HFF-Myc (cell line): Measurements from ENCODE around the gene GASK1B.

Source experiments
- DNase-seq: peaks from one replicate; pipeline ENCODE4 v3.0.0-alpha.2; 2011; ENCODE audit warnings: low read depth; ENCODE audit errors: extremely low read depth
- H3K4me3 ChIP-seq: replicated peaks from 2 replicates; pipeline ENCODE4 v1.5.1; 2011; ENCODE audit warnings: low read depth, mild to moderate bottlenecking, control low read depth, low read length
- CTCF ChIP-seq: IDR thresholded peaks from 2 replicates; pipeline ENCODE4 v1.5.1; 2012; ENCODE audit warnings: mild to moderate bottlenecking, low read depth, low read length, control low read depth; ENCODE audit errors: missing control alignments

The GASK1B gene

GRCh38 chr4:158172261-158173258 lies at the start of gene GASK1B:
GASK1B (minus strand) TSS chr4:158173025; CDS start chr4:158171375, 1,650 bp downstream.
- H3K4me3 ChIP-seq, result peak within 1 kb of the TSS; percentile 47
- DNase-seq, result peak; percentile 51

DNA sequence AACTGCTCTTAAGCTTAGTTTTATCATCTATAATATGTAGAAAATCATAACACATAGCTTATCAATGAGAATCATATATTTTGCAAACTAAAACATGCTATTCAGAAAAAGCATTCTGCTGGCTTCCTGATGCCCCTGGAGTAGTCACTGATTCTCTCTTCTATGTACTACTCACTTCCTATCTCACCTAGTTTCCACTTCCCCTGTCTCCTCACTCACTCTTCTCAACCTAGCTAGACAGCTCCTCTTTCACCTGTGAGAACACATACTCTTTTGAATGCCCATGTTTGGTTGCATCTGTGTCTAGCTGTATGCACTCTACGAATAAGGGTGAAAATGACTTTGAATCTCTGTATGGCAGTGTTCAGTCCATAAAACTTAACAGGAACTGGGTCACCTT lies 46.8 kb upstream of the GASK1B start:
- H3K4me3 ChIP-seq, result no peak overlapping the region
- no peak for DNase-seq
- no peak for TF ChIP-seq CTCF

More at GRCh38 chr4:158172261-158173258, at the start of gene GASK1B:
- peak; percentile 63 for TF ChIP-seq CTCF

DNA sequence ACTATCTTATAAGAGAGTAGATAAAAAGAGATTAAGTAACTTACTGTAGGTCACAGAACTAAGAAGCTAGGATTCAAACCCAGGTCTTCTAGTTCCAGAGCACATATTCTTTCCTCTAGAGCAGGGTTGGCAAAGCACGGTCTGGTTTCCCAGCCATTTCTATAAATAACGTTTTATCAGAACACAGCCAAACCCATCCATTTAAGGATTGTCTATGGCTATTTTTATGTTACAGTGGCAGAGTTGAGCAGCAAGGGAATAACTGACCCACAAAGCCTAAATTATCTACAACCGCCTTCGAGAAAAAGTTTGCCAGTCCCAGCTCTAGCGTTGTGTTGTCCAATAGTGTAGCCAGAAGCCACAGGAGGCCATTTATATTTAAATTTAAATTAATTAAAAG lies 44.9 kb upstream of the GASK1B start:
- no peak for DNase-seq
- TF ChIP-seq CTCF, result no peak
- H3K4me3 ChIP-seq, result no peak overlapping the region

DNA sequence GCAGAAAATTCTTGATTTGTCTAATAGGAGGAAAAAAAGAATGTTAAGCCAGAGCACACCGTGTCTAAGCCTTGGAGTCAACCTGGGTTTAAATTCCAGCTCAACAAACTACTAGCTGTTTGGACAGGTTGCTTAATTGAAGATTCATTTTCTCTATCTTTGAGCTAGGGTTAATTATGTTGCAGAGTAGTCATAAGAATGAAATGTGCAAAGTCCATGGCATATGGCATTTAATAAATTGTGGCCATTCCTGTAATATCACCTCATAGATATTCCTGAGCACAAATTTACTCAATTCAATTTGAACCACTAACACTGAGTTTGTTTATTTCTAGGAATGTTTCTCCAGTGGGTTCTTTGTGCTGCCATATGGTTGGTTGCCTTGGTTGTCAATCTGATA lies 42.0 kb upstream of the GASK1B start:
- no peak for TF ChIP-seq CTCF
- no peak overlapping the region for H3K4me3 ChIP-seq
- DNase-seq, result no peak

- TF ChIP-seq CTCF, result no peak
- no peak for DNase-seq
- H3K4me3 ChIP-seq, result no peak overlapping the region
These were observed 40.6 kb upstream of the GASK1B start for GRCh38 chr4:158213466-158213865.

- H3K4me3 ChIP-seq, result peak overlapping the region; percentile 32
- no peak for DNase-seq
- TF ChIP-seq CTCF, result no peak
These were observed 38.4 kb upstream of the GASK1B start for GRCh38 chr4:158211222-158211621.
